ENCODE measurements around the gene GLT6D1. TPM values are rescaled to one million over a fixed set of nuclear protein-coding genes. Genes with fewer than 3 reads are reported as not detected.

The GLT6D1 gene
- total RNA-seq, 1 donor from 2014 or later, result not detected

DNA sequence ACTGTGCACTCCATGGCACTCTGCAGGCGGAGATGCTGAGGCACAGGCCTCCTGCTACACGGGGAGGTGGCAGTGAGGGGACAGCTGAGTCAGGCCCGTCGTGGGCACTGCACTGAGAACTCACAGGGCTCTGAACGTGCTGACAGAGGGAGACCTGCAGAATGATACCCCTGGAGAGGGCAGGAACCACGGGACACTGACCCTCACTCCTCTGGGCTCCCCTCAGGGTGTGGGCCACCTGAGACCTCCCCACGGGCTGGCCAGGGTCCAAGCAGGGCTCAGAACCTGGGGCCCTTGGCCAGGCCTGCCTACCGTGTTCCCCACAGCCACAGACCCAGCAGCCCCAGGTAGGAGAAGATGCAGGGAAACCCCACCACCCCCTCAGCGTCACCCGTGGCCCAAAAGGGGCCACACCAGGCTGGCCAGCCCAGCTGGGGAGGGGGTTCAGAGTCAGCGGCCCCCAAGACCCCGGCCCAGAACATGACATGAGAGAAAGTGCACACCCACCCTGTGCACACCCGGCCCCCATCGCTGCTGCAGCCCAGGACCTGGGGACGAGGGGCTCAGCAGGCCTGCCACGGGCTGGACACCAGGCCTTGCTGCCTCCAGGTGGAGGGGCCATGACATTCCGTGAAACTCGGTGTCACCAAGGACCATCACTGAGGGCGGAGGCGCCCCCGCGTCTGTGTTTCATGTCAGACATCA lies 30.9 kb downstream of the GLT6D1 start:
- Mint-ChIP-seq H3K4me3 (ENCODE audit: unreplicated experiment) (no peak overlapping the region), H3K4me1 (ENCODE audit: low read depth, unreplicated experiment) (no peaks in the 10 kb centered on the region), H3K27me3 (ENCODE audit: low read depth, unreplicated experiment) (peaks cover 25% of the 10 kb centered on the region), H3K36me3 (ENCODE audit: low read depth, unreplicated experiment) (no peaks in the 10 kb centered on the region), H3K9me3 (ENCODE audit: unreplicated experiment) (peaks cover 7% of the 10 kb centered on the region), H3K27ac (ENCODE audit: unreplicated experiment) (no peak overlapping the region)
- Histone ChIP-seq H3K36me3 (ENCODE audit: insufficient read depth, low read length) (no peaks in the 10 kb centered on the region), H3K4me1 (ENCODE audit: insufficient read depth, low read length) (no peaks in the 10 kb centered on the region), H3K4me2 (ENCODE audit: low read length) (no peak overlapping the region), H3K4me3 (ENCODE audit: insufficient read depth, low read depth, low read length) (no peak overlapping the region), H3K9me3 (ENCODE audit: insufficient read depth, low read depth, low read length) (no peaks in the 10 kb centered on the region), H3K27me3 (ENCODE audit: insufficient read depth, low read length) (no peaks in the 10 kb centered on the region), H3K79me2 (ENCODE audit: insufficient read depth, low read length) (no peaks in the 10 kb centered on the region), H4K20me1 (ENCODE audit: insufficient read depth, low read length) (no peaks in the 10 kb centered on the region), H2AFZ (ENCODE audit: low read depth, low read length) (no peak overlapping the region), H3K9ac (ENCODE audit: low read length) (no peak overlapping the region), H3K27ac (ENCODE audit: low read depth, low read length) (no peak overlapping the region)
- FAIRE-seq, result no peak
- TF ChIP-seq, protein P1, sequence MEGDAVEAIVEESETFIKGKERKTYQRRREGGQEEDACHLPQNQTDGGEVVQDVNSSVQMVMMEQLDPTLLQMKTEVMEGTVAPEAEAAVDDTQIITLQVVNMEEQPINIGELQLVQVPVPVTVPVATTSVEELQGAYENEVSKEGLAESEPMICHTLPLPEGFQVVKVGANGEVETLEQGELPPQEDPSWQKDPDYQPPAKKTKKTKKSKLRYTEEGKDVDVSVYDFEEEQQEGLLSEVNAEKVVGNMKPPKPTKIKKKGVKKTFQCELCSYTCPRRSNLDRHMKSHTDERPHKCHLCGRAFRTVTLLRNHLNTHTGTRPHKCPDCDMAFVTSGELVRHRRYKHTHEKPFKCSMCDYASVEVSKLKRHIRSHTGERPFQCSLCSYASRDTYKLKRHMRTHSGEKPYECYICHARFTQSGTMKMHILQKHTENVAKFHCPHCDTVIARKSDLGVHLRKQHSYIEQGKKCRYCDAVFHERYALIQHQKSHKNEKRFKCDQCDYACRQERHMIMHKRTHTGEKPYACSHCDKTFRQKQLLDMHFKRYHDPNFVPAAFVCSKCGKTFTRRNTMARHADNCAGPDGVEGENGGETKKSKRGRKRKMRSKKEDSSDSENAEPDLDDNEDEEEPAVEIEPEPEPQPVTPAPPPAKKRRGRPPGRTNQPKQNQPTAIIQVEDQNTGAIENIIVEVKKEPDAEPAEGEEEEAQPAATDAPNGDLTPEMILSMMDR (IDR thresholded peaks at IDR 0.05; ENCODE audit: insufficient read depth, low read depth, low read length), result no peak
- TF ChIP-seq EZH2 (IDR thresholded peaks at IDR 0.05; ENCODE audit: insufficient read depth, low read length), result no peak
- no peak for DNase-seq (ENCODE audit: low read depth)

GRCh38 chr9:135607401-135608293 lies 31.7 kb downstream of the GLT6D1 start:
- Histone ChIP-seq H3K4me1 (ENCODE audit: insufficient read depth, low read length) (no peaks in the 10 kb centered on the region), H3K4me2 (ENCODE audit: low read length) (no peak overlapping the region), H3K9ac (ENCODE audit: low read length) (no peak overlapping the region), H2AFZ (ENCODE audit: low read depth, low read length) (no peak overlapping the region), H3K4me3 (ENCODE audit: insufficient read depth, low read depth, low read length) (no peak overlapping the region), H4K20me1 (ENCODE audit: insufficient read depth, low read length) (no peaks in the 10 kb centered on the region), H3K27me3 (ENCODE audit: insufficient read depth, low read length) (no peaks in the 10 kb centered on the region), H3K36me3 (ENCODE audit: insufficient read depth, low read length) (no peaks in the 10 kb centered on the region), H3K9me3 (ENCODE audit: insufficient read depth, low read depth, low read length) (no peaks in the 10 kb centered on the region), H3K27ac (ENCODE audit: low read depth, low read length) (no peak overlapping the region), H3K79me2 (ENCODE audit: insufficient read depth, low read length) (no peaks in the 10 kb centered on the region)
- DNase-seq (ENCODE audit: low read depth) (no peak), FAIRE-seq (no peak)
- no peak overlapping the region for H3K27ac Mint-ChIP-seq (ENCODE audit: unreplicated experiment)
- TF ChIP-seq, protein P1 (IDR thresholded peaks at IDR 0.05; ENCODE audit: insufficient read depth, low read depth, low read length), result no peak
- no peak for TF ChIP-seq EZH2 (IDR thresholded peaks at IDR 0.05; ENCODE audit: insufficient read depth, low read length)
- no peaks in the 10 kb centered on the region for H3K36me3 Mint-ChIP-seq (ENCODE audit: low read depth, unreplicated experiment)
- H3K4me3 Mint-ChIP-seq (ENCODE audit: unreplicated experiment), result no peak overlapping the region
- H3K4me1 Mint-ChIP-seq (ENCODE audit: low read depth, unreplicated experiment), result no peaks in the 10 kb centered on the region
- peaks cover 25% of the 10 kb centered on the region for H3K27me3 Mint-ChIP-seq (ENCODE audit: low read depth, unreplicated experiment)
- H3K9me3 Mint-ChIP-seq (ENCODE audit: unreplicated experiment), result peaks cover 7% of the 10 kb centered on the region

Data from astrocyte (in vitro differentiated cells and primary cell).